Mucosa of descending colon (tissue), 3 donors: ENCODE measurements around the gene PTPRE. TPM values are rescaled to one million over a fixed set of nuclear protein-coding genes. Genes with fewer than 3 reads are reported as not detected.

Experiments used
- ATAC-seq: fragments of 200-7000 bp; cut with Tn5 transposase; one replicate; pipeline ENCODE4 v1.9.1; 2020; ENCODE audit warnings: mild to moderate bottlenecking, moderate library complexity
- DNase-seq, 3 donors: peaks; one replicate each; pipeline ENCODE4 v3.0.0-alpha.2; 2020
- H3K36me3 ChIP-seq: fragments of 200-600 bp; one replicate; pipeline ENCODE4 v1.8.0; 2021; ENCODE audit warnings: low read depth, mild to moderate bottlenecking
- H3K4me1 ChIP-seq: fragments of 200-600 bp; one replicate; pipeline ENCODE4 v1.8.0; 2021; ENCODE audit warnings: low read depth, mild to moderate bottlenecking
- H3K4me3 ChIP-seq: fragments of 200-600 bp; one replicate; pipeline ENCODE4 v1.8.0; 2021; ENCODE audit warnings: mild to moderate bottlenecking
- H3K9me3 ChIP-seq: fragments of 200-600 bp; one replicate; pipeline ENCODE4 v1.8.0; 2021; ENCODE audit warnings: mild to moderate bottlenecking
- intact Hi-C, 2 donors: fragments of 100-400 bp; cut with DNase I in 1 of 2; cut with micrococcal nuclease in 1 of 2; formaldehyde crosslinking; loops; one replicate each; pipeline versions ENCODE4 v1.11.0 to v1.11.1; 2022; cut with DNase I, micrococcal nuclease
- total RNA-seq, 3 donors: library from RNA; stranded (reverse); fragmentation: NEBNext Ultra II Directional in 2 of 3; extraction: Animal tissue kit (Norgen Biotek cat#: 25700) in 2 of 3; gene quantifications; one replicate each; pipeline versions ENCODE4 v1.2.1 to v1.2.4, GENCODE V29; 2021 to 2023
- TF ChIP-seq, protein P1 (sequence below): fragments of 200-600 bp; IDR thresholded peaks from one replicate; pipeline ENCODE4 v1.8.0; 2022; ENCODE audit warnings: antibody characterized with exemption, mild to moderate bottlenecking
- donor health status: DM: no; HTN: no; CAD: no; lungs with moderate emphysema.
- donor health status: DM: no; HTN: no; CAD: no.
- donor health status: DM: no; HTN: yes; CAD: no.

Gene PTPRE
- total RNA-seq, 3 donors from 2014 or later: 28.8 to 33.6 (median 32.5) TPM

DNA sequence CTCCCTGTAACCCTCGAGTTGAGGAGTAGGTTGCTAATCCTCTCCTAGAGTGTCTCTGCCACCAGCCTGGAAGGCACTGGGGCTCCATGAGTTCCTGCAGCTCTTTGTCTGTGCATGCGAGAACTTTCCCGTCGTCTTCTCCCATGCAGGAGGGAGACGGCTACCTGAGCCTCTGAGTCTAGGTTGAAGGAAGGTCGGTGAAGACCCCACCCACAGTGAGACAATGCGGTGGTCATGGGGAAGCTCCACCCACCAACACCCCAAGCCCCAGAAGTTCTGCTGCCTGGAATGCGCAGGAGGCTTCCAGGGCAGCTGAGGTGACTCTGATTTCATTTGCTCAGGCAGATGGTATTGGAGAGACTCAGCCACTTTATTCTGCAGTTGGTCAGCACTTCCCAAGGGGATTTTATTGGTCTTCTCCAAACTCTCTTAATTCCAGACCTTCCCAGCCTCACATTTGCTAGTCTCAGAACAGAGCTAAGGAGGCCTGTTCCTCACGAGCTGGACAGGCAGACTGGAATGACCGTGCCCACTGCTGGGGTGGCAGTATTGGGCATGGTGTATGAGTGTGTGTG, 36.5 kb downstream of the PTPRE start:
- no peak for DNase-seq
- intact Hi-C loops: no loop called here
- no peak overlapping the region for H3K4me3 ChIP-seq
- ATAC-seq: no peak
- no peaks in the 10 kb centered on the region for H3K9me3 ChIP-seq
- H3K4me1 ChIP-seq: peaks cover 9% of the 10 kb centered on the region
- TF ChIP-seq, protein P1, sequence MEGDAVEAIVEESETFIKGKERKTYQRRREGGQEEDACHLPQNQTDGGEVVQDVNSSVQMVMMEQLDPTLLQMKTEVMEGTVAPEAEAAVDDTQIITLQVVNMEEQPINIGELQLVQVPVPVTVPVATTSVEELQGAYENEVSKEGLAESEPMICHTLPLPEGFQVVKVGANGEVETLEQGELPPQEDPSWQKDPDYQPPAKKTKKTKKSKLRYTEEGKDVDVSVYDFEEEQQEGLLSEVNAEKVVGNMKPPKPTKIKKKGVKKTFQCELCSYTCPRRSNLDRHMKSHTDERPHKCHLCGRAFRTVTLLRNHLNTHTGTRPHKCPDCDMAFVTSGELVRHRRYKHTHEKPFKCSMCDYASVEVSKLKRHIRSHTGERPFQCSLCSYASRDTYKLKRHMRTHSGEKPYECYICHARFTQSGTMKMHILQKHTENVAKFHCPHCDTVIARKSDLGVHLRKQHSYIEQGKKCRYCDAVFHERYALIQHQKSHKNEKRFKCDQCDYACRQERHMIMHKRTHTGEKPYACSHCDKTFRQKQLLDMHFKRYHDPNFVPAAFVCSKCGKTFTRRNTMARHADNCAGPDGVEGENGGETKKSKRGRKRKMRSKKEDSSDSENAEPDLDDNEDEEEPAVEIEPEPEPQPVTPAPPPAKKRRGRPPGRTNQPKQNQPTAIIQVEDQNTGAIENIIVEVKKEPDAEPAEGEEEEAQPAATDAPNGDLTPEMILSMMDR: no peak
- H3K36me3 ChIP-seq: no peaks in the 10 kb centered on the region

DNA sequence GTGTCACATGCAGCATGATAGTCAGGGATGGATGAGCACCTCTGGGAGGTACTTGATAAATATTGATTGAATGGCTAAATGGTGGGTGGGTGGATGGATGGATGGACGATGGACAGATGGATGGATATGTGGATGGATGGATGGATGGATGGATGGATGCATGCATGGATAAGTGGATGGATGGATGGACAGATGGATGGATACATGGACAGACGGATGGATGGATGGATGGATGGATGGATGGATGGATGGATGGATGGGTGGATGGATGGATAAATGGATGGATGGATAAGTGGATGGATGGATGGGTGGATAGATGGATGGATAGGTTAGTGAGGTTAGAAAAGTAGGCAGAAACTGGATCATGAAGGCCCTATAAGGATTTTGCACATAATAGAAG, 37.4 kb downstream of the PTPRE start:
- peaks cover 9% of the 10 kb centered on the region for H3K4me1 ChIP-seq
- DNase-seq: no peak
- TF ChIP-seq, protein P1: no peak
- H3K9me3 ChIP-seq: no peaks in the 10 kb centered on the region
- intact Hi-C loops: no loop called here
- H3K36me3 ChIP-seq: no peaks in the 10 kb centered on the region
- no peak overlapping the region for H3K4me3 ChIP-seq
- no peak for ATAC-seq

DNA sequence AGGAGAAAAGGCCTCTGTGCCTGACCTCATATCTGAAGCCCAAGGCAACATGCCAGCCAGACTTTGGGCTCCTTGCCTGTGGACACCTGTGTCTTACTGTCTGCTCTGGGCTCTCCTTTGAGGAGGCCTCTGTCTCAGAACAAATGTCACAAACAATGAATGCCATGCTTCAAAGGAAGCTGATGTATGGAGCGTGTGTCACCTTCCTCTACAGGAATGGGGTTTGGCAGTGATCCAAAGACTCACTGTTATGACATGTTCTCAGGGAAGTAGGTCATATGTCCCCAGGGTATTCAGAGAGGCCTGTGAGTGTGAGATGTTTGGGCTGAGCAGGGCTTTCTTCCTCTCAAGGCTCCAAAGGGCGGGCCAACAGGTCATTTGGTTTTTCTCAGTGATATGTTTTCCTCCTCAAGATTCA, 38.4 kb downstream of the PTPRE start:
- ATAC-seq (peak; percentile 92), DNase-seq (peak in 1 of 3 donors; percentile 66)
- intact Hi-C loops: no loop called here
- TF ChIP-seq, protein P1: no peak
- Histone ChIP-seq H3K4me1 (peaks cover 9% of the 10 kb centered on the region), H3K36me3 (no peaks in the 10 kb centered on the region), H3K9me3 (no peaks in the 10 kb centered on the region), H3K4me3 (no peak overlapping the region)

DNA sequence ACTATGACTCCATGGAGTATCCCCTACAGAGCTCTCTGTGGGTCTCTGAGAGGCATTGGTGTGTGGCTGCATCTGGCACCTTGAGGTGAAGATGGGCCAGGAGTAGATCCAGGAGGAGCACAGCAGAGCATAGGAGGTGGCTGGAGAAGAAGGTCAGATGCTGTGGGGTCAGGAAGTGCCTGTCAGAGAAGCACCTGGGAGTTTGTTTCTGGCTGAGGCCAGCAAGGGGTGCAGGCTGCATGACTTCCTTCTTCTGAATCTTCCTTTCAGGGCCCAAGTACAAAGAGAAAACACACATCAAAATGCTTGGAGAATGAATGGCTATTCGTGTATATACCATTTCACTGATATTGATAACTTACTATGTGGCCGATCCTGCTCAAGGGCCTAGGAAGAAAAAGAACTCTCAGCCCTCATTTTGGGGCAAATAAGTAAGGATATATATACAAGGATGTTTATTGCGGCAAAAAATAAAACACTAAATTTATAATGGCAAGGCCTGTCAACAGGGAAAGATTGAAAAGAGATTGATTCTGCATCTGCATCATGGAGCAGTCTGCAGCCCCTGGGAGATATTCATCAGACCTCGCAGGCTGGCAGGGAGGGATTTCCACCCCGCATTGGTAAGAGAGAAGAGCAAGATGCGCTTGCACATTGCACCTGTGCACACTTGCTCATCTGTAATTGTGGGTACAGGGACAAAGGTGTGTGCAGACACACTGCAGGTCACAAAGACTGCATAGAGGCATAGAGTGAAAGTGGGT, 39.2 kb downstream of the PTPRE start:
- Histone ChIP-seq H3K9me3 (no peaks in the 10 kb centered on the region), H3K4me3 (no peak overlapping the region), H3K4me1 (peaks cover 9% of the 10 kb centered on the region), H3K36me3 (no peaks in the 10 kb centered on the region)
- DNase-seq: no peak
- TF ChIP-seq, protein P1: no peak
- intact Hi-C loops: no loop called here
- no peak for ATAC-seq

DNA sequence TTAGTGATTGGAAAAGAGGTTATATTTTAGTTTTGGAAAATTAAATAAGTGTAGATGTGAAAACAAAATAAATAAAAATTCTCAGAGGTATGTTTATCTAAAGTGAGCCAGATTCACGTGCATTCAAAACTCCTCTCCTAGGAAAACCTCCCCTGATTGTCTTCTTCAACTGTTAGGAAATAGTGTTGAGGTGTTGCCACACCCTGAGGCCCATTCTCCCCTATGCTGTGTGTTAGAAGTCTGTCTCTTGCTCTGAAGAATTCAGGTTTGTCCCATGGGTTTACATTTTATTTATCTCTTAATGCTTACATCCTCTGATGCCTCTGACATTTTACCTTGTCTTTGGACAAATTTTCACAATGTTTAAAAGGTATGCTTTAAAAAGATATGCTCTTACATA, 40.3 kb downstream of the PTPRE start:
- intact Hi-C loops: no loop called here
- Histone ChIP-seq H3K4me1 (peaks cover 9% of the 10 kb centered on the region), H3K36me3 (no peaks in the 10 kb centered on the region), H3K4me3 (no peak overlapping the region), H3K9me3 (no peaks in the 10 kb centered on the region)
- ATAC-seq (no peak), DNase-seq (no peak)
- TF ChIP-seq, protein P1: no peak
